HG03045 (cell line): ENCODE measurements around the gene MRPL9.

Experiments
- ATAC-seq: cut with Tn5 transposase; IDR thresholded peaks from one replicate; pipeline ENCODE4 v1.9.1; 2021; ENCODE audit warnings: mild to moderate bottlenecking, moderate library complexity; ENCODE audit not compliant: unreplicated experiment

The MRPL9 gene

GRCh38 chr1:151762941-151763921 lies at the start of gene MRPL9:
Gene MRPL9 (minus strand): TSS chr1:151763496. CDS start chr1:151763479, 17 bp downstream.
- ATAC-seq = peak; percentile 93

DNA sequence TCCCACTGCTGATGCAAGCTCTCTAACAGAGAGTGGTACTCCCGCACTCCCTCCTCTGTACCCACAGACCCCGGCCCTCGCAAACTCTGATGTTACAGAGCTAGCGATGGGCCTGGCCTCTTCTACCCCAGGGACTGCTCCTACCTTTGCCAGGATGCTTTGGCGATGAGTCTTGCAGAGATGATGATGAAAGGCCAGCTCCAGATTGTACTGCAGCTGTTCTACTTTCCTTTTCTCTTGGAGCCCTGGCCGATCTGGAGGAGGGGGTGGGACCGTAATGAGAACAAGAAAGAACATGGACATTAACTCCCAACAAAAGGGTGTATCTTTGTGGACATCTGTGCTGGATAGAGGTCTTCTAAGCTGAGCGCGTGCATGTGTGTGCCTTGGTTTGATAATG lies 47.9 kb upstream of the MRPL9 start:
- ATAC-seq = no peak

- no peak for ATAC-seq
These were observed 46.8 kb upstream of the MRPL9 start for GRCh38 chr1:151809985-151810556.

GRCh38 chr1:151809290-151809984 lies 46.1 kb upstream of the MRPL9 start:
- no peak for ATAC-seq

DNA sequence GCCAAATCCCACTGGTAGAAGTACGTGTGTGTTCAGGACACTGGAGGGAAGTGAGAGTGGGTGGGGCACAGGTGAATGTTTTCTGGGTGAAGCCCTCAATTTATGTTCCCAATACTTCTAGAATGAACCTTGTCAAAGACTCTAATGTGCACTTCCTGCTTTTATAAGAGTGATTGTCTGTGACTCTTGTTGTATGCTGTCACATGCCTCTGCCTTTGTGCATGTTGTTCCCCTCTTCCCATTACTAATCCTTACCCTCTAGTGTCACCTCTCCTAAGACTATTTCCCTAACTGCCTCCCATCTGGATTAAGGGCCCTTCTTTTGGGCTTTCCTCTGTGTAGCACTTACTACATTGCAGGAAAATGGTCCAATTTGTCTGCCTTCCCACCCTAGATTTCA lies 44.5 kb upstream of the MRPL9 start:
- no peak for ATAC-seq

DNA sequence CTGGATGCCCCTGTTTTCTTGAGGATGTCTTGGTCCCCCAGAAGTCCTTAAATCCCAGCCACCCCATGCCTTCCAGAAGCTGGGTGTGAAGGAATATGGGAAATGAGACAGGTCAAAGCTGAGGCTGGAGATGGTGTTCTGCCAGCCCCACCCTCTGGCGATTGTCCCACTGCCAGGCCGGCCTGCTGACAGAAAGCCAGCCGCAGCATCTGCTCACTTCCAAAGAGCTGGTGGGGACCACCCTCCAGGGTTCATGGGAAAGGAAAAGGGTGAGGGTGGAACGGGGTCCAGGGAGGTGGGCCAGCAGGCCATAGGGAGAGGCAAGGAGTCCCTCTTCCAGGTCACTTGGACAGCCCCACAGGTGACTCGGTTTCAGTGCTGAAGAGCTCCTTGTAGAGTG lies 43.8 kb upstream of the MRPL9 start:
- ATAC-seq = no peak

DNA sequence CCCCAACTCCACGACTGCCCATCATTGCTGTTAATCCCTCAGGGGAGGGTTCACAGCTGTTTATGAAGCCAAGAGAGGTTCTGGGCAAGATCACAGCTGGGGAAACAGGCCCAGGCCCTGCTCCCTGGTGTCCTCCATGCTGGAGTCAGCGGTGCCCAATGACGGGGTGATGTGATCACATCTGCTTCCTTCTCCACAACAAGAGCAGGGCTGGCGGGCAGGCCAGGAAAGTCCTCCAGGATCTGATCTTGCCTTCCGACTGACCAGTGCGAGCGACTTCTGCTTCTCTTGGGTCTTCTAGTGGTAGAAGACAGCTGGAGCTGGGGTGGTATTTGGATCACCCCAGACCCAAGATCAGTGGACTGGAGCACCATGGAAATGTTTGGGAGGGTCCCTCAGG lies 42.9 kb upstream of the MRPL9 start:
- ATAC-seq = no peak

DNA sequence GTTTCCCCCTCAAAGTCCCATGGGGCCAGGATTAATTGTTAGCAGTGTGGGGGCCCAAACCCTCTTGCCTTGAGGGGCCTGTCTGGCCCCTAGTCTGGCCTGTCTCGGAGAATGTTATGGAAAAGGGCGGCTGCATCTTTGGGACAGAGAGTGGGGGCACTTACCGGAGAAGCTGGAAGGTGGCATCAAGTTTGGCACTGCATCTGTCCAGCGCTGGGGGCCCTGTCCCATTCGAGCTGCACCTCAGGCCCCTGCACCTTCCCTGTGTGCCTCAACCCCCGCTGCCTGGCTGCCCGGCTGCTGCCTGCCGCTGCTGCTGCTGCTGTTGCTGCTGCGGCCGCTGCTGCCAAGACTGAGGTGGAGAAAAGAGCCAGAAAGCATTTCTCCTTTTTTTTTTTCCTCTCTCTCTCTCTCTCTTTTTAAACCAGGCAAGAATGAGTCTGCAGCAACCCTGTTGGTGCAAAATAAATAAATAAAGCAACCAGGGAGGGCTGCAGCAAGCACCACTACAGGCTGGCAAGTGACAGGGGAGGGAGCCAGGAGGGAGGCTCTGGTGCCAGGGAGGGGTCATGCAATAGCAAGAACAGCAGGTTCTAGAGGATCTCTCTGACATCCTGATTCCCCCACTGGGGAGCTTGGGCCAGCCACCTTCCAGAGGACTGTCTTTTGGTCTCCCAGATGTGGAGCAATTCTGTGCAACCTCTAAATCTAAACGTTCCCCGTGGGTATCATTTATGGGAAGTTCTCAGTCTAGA lies 41.9 kb upstream of the MRPL9 start, which contains the start of gene LINGO4:
LINGO4 (minus strand) TSS at position 354 of the 755 bp plus-strand sequence. CDS start 2,715 bp downstream, outside the sequence.
- ATAC-seq = no peak

- no peak for ATAC-seq
These were observed 40.6 kb upstream of the MRPL9 start for GRCh38 chr1:151803915-151804314.

DNA sequence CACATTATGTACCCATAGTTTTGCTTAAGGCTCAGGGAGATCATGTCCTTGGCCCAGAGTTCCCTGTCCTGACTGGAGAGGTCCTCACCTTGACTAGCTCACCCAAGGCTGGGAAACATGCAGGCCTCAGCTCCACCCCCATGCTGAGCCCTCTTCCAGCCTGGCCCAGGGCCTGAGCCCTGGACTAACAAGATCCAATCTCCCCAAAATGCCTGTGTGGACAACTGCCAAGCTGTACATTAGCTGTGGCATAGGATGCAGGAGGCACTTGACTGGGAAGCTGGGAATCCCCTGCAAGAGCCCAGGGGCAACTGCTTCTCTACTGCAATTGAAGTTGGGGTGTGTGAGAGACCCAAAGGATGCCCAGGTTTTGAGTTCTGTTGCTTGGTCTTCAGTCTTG lies 39.9 kb upstream of the MRPL9 start:
- no peak for ATAC-seq

DNA sequence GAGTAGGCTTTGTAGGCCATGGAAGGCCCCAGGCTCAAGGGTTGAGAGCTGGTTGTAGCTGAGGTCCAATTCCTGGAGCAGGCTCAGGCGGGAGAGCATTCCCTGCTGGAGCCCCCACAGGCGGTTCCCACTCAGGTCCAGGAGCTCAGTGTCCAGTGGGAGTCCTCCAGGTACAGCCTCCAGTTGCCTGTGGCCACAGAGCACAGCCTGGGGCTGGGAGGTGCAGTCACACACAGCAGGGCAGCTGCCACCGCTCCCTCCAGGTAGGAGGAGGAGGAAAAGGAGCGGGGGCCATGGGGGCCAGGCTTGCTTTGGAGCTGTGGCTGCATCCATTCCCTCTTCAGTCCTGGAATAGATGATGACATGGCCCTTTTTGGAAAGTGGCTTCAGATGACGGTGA lies 39.1 kb upstream of the MRPL9 start:
- no peak for ATAC-seq

- no peak for ATAC-seq
These were observed 38.5 kb upstream of the MRPL9 start for GRCh38 chr1:151801846-151802245.

- no peak for ATAC-seq
These were observed 38.1 kb upstream of the MRPL9 start for GRCh38 chr1:151801310-151801820.

- no peak for ATAC-seq
These were observed 37.5 kb upstream of the MRPL9 start for GRCh38 chr1:151800830-151801229.

DNA sequence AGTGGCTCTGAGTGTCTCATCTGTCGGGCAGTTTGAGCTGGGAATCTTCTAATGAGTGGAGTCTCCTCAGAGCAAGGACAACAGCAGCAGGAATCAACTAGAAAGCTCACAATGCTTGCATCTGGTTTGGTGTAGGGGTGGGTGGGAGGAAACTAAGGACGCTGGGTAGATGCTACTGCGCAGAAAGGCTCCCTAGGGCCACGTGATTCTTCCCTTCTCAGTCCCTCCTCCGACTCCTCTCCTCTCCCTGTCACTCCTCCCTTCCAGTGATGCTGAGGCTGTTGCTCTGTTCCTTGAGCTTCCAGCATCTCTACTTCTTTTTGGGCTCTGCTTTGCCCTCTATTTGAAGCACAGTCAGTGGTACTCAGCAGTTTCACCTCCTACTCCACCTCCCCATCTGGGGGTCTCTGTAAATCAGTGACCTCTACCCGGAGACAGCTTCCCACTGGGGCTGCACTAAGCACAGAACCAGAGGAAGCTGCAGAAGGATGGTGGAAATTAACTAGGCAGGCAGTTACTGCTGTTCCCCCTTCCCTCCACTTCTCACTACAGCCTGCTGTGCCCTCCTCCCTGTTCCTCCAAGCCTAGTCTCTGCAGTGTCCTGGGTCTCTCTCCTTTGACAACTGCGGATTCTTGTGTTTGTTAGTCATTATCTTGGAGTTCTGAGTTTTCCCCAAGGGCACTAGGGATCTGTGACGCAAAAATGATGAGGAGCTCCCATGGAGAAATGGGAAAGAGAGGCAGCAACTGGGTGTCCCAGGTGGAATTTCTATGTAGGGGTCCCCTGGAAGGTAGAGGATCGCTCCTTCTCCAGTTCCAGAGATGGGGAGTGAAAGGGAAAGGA lies 36.1 kb upstream of the MRPL9 start:
- ATAC-seq = no peak

DNA sequence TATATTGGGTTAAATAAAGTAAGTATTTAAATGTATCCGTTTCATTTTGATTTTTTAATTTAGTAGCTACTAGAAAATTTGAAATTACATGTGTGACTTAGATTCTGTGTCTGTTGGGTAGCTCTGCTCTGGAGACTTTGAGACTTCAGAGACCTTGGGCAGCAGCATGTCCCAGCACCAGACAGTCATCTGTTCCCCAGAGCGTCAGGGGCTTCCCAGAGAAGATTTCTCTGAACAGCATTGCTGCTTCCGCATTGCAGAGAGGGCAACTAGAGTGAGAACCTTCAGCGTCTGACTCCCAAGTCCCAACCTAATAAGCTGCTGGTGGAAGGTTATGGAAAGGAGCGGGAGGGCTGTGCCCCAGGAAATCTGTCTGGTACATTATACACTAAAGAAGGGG lies 35.3 kb upstream of the MRPL9 start:
- no peak for ATAC-seq

- ATAC-seq = peak; percentile 10
These were observed 27.8 kb upstream of the MRPL9 start for GRCh38 chr1:151790940-151791651.

DNA sequence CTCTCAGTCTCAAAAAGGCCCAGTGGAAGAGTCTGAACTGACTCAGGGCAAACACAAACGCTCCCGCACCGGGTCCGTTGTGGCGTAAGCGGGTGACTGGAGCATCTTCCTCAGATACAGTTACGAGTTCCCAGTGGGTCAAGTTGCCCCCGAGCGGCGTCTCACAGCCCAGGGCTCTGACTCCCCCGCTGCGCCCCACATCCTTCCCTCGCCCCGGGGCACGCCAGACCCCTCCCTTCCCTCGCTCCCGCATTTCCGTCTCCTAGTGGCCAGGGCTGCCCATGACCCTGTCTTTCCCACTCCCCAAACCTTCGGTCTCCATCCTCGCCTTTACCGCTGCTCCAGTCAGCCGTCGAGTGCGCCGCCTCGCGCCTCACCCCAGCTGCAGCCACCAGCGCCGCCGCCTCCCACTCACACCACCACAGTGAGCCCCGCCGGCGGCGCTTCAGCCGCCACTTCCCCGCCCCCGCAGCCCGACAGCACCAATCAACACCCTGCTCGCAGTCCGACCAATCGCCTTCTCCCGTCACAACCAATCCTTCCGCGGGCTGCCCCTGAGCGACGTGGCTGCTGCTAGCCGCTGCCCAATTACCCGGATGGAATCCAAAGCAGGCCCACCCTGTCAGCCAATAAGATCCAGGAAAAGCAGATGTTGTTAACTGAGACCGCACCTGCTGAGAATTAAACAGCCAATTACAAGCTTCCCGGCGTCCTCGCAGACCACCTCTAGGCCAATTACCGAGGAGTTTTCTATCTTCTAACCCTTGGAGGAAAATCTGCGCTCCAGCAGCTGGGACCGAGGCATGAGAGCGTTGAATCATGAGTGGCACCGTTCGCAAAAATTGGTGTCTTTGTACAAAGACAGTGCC lies 27.0 kb upstream of the MRPL9 start, which contains the start of gene TDRKH:
TDRKH (minus strand) TSS at position 430 of the 869 bp plus-strand sequence. CDS start 7,478 bp downstream, outside the sequence.
- peak; percentile 96 for ATAC-seq
